ENCODE measurements around the gene ESRRB.

DNA sequence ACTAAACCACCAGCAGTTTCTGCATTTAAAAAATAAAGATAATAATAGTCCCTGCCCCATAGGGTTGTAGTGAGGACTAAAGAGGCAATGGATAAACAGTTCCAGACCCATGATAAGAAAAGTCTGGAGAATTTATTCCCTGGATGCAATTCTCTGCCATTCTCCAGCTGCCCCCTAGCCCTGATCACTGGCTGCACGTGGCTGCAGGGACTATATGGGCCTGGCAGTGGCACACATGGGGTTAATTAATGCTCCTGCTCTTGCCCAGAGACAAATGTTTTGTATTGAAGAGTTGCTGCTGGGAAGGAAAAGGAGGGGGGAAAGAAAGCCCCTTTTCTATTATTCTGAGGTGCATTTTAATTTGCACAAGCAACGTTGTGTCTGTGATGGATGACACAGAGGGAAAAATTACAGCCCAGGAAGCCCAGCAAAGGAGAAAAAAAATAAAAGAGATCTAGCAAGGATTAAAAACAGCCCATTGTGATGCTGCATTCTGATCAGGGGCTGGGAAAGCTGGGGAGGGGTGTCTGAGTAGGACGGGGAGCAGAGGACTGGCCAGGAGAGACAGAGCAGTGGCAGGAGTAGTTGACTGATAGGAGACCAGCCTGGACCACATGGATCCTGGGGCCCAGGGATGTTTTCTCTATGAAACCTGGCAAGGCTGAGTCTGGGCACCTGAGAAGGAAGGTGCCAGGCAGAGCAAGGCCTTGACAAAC is 149.3 kb downstream of the ESRRB start:
- TF ChIP-seq, protein P1, sequence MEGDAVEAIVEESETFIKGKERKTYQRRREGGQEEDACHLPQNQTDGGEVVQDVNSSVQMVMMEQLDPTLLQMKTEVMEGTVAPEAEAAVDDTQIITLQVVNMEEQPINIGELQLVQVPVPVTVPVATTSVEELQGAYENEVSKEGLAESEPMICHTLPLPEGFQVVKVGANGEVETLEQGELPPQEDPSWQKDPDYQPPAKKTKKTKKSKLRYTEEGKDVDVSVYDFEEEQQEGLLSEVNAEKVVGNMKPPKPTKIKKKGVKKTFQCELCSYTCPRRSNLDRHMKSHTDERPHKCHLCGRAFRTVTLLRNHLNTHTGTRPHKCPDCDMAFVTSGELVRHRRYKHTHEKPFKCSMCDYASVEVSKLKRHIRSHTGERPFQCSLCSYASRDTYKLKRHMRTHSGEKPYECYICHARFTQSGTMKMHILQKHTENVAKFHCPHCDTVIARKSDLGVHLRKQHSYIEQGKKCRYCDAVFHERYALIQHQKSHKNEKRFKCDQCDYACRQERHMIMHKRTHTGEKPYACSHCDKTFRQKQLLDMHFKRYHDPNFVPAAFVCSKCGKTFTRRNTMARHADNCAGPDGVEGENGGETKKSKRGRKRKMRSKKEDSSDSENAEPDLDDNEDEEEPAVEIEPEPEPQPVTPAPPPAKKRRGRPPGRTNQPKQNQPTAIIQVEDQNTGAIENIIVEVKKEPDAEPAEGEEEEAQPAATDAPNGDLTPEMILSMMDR (conservative IDR thresholded peaks at IDR 0.05): no peak
- no peak for TF ChIP-seq EZH2 (IDR thresholded peaks at IDR 0.05; ENCODE audit: low read depth)
